MM.1S (cell line): Measurements from ENCODE around the gene ST6GALNAC4.

ENCODE experiments used
- CTCF ChIP-seq: fragments of 300-600 bp; sonication (generic); IDR thresholded peaks from 2 replicates; pipeline ENCODE4 v1.5.1; 2016; ENCODE audit warnings: antibody characterized with exemption, low read length, mixed read lengths
- EZH2phosphoT487 ChIP-seq: fragments of 300-600 bp; sonication (generic); IDR thresholded peaks from 2 replicates; pipeline ENCODE4 v1.6.1; 2018; ENCODE audit warnings: antibody characterized with exemption, low read length

- TF ChIP-seq CTCF (no peak), EZH2phosphoT487 (no peak)
These were observed 43.1 kb upstream of the ST6GALNAC4 start for GRCh38 chr9:127959841-127960409.
